EH (cell line): ENCODE data around the gene GGA3.

Experiments
- DNase-seq: peaks from one replicate; pipeline ENCODE4 v3.0.0-alpha.2; 2015; ENCODE audit warnings: low read depth

GGA3 gene

DNA sequence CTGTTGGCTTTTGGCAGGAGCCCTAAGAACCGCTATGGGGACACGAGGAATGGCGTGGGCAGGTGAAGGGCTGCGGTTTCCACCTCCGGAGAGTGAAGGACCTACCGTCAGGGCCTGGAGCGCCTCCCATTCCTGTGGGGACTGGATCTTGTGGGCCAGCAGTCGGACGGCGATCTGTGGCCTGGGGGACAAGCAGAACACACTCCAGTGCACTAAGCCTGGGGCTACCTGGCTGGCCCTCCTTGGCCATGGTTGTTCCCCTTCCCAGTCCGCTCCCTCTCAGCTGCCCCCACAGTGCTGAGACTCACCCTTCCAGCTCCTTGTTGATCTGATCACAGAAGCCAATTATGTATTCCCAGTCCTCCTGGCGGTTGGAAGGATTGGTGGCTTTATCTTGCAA, 15.0 kb downstream of the GGA3 start:
- no peak for DNase-seq

DNA sequence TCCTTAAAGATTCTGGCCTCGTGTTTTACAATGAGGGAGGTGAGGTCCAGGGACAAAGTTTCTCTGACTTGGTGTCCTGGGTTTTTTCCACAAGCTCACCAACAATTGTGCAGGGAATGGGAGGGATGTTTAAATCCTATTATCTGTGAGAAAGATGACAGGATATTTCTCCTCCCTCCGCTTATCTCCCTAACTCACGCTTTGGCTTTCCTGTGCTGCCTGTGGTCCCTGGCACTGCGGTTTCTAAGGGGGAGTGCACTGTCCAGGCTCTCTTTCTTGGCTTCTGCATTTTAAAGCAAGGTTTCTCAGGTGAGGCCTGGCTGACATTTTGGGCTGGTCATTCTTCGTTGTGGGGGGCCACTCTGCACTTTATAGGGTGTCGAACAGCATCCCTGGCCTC, 16.4 kb downstream of the GGA3 start:
- no peak for DNase-seq

DNA sequence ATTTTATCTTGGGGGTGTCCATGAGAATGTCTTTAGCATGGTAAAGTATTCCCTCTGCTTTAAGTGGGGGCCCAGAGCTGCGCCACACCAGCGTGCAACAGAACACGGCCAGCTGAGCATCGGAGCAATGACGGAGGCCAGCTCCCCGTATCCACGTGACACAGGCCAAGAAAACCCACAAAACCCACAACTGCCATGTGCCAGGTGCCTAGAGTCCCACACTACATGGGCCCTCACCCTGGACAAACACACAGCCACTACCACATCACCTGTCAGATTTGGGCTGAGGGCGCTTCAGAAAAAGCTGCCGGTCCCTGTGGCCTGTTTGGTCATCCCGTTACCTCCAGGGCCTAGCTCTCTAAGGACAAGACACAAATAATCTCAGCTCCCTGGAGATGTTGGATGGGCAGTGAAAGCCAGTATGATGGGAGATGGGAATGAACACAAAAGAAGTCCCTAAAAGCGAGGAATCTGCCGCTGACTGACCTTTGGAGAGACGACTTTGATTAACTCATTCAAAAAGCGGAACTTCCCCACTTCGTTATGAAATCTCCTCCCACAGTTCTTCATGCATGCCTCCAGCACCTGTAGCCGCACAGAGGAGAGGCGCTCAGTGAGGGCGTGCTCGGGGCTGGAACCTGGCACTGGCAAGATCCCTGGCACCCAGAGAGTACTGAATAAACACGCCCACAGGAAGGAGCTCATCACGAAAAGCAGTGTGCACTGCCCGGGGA, 17.1 kb downstream of the GGA3 start:
- no peak for DNase-seq

DNA sequence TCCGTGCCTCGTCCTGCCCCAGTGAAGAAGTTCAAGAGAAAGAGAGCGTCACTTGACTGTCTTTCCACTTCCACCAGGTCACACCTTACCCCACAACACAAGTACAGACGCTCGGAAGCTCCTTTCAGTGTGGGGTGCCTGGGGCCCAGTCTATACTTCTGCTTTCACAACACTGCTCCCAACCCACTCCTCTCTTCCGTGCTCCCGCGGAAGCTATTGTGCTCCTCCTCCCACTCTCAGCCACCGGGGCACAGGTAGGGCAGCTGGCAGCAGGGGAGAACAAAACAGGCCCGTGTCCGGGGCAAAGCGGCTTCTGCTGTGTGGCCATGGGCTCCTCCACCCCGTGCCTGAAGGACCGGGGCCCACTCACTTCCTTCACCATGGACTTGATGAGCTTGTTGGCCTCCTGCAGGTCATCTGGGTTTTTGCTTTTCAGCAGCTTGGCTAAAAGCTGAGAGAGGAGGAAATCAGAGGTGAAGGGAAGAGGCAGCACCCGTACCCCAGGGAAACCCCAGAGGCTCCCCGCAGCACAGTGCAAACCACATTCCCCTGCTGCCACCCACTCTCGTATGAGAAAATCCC, 18.9 kb downstream of the GGA3 start:
- DNase-seq = no peak

DNA sequence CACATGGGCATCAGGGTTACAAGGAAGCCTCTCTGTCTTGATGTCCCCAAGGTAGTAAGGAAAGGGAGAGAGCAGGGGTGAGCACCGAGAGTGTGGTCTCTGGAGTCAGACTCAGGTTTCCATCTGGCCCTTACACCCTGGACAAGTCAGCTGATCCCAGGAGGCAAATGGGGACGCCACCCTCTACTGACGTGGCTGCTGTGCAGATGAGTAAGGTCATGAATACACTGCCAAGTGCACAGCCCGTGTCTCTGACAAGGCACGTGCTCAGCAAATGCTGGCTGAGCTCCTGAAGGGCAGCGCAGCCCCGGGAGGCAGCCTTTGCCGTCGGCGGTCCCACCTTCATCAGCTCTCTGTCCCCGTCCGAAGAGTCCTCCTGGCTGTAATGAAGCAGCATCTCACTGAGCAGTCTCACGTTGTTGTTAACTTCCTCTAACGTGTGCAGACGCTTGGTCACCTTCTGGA, 19.4 kb downstream of the GGA3 start:
- peak; percentile 46 for DNase-seq

DNA sequence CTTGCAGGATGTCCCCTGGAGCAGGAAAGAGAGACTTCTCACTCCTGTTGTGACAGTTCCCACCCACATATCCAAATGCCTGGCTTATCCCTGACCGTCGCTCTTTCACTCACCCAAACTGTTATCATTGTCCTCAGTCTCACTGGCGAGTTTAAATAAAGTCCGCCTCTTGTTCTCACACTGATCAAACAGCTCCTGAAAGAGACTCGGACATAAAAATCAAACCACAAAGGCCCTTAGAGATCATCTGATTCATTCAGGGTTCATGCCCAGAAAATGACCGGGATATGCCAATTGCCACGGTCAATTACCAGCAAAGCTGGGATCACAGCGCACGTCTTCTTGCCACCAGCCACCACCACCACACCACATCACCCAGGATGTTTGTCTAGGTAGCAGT, 19.9 kb downstream of the GGA3 start:
- no peak for DNase-seq

DNA sequence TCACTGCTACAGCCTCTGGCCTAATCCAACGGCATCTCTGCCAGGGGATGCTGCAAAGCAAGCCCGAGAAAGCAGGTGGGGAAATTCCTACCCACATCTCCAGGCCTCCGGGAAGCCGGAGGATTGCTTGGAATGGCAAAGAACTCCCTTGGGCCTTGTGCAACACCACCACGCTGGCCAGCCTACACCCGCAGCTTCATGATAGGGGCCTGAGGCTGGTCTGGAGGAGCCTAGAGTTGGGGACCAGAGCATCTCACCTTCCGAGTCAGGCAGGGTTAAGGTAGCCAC, 20.3 kb downstream of the GGA3 start:
- DNase-seq = no peak

DNA sequence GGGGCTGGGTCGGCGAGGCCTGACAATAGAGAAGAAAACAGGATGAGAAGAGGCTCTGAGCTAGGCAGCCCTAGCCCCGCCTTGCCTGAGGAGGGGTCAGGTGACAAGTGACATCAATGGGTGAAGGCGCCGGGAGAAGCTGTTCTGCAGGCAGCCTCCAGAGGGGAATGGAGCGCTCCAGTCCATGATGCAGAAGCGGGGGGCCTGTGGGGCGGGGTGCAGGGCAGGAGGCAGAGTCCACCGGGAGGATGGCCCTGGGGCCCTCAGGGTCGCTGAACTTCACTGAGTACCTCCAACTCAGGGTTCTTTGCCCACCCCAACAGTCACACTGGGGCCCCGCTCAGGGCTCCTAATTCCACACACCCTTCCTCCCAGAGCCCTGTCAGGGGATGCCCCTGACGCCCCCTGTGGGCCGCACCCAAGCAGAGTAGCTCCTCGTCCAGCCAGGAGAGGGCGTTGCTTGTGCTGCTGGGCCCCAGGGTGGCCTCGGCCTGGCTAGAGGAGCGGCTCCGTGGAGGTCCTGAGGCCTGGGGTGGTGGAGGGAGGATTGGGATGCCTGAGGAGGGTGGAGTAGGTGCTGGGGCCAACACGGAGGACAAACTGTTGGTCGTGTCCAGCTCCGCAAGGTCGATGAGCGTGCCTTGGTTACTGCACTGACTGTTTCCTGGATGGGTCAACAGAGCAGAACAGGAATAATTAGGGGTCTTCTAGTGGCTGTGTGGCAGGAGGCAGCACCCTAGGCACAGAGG, 20.8 kb downstream of the GGA3 start:
- DNase-seq = peak; percentile 43

DNA sequence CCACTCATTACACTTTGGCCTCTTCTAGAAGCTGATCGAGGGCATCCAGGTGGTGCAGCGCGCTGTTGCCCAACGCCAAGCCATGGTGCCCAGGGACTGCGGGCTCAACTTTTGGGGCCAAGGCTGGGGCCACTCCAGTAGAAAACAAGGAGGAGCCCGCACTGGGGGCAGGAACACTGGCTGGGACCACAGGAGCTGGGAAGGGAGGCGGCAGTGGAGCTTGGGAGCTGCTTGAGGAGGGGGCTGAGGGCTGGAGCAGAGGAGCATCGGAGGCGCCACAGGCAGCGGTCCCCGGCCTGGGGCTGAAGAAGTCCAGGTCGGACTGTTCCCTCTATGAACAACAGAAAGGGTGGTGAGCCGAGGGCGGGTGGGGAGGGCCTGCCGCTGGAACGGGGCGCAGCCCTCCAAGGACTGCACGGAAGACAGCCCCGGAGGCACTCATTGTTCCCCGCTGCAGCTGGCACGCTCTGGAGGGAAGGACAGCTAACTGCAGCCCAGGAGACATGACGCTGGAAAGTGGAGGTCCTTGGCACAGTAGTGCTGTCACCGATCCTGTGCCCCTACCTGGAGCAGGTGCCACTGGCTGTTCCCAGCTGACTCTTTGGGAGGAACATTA, 21.5 kb downstream of the GGA3 start:
- DNase-seq = no peak

DNA sequence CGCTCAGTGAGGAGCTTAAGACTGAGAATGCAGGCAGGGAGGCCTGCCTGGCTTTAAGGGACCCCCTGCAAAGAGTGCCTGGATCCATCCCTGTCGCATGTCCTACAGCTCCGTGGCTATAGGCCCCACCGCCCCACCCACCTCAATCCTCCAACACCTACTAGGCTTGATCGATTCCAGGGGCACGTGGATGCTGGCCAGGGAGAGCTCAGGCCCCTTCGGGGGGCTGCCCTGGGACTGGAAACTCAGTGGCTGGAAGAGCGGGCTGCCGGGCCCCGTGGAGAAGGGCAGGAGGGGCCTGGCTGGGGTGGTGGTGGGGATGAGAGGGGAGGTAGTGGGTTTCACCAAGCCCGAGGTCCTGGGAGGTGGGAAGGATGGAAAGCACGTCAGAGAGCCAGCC, 22.2 kb downstream of the GGA3 start:
- no peak for DNase-seq

DNA sequence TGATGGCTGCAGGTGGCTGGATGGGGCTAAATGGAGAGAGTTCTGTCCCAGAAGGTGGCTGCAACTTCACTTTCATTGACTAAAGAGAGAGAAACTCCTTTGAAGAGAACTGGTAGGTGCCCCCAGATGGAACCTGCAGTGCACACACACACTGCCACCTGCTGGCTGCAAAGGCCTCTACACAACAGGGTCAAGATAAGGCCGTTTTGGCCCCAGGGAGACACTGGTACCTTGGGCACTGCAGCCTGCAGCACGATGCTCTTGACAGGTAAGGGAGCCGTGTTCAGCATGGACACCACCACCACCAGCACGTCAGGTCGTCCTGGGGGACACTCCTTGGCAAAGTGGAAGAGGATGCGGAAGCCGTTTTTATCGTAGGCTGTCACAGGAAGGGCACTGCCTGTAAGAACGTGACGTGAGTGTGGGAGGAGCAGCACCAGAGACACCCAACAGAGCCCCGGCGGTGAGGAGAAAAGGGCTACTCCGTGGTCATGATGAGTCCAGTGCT, 22.7 kb downstream of the GGA3 start:
- DNase-seq = peak; percentile 71

DNA sequence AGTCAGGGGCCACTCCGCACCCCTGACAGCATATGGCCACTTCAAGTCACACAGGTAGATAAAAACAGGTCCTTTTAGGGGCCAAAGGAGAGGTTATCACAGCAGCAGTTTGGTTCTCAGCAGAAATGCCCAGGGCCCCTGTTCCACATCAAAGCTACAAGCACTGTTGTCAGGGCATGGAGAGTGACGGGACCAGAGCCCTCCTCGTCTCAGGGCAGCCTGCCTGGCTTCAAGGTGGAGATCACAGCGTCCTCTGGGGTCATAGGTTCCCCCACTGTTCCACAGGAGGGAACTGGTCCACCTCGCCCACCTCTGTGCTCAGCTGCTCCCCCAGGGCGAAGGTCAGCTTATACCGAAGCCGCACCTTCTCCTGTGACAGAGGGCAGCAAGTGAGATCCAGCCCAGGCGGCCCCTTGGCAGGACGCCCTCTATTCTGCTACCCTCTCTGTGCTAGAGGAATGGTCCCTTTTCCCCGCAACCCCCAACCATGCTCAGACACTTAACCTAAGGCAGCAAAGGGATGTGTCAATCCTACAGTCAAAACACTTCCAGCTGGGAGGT, 23.3 kb downstream of the GGA3 start:
- no peak for DNase-seq

DNA sequence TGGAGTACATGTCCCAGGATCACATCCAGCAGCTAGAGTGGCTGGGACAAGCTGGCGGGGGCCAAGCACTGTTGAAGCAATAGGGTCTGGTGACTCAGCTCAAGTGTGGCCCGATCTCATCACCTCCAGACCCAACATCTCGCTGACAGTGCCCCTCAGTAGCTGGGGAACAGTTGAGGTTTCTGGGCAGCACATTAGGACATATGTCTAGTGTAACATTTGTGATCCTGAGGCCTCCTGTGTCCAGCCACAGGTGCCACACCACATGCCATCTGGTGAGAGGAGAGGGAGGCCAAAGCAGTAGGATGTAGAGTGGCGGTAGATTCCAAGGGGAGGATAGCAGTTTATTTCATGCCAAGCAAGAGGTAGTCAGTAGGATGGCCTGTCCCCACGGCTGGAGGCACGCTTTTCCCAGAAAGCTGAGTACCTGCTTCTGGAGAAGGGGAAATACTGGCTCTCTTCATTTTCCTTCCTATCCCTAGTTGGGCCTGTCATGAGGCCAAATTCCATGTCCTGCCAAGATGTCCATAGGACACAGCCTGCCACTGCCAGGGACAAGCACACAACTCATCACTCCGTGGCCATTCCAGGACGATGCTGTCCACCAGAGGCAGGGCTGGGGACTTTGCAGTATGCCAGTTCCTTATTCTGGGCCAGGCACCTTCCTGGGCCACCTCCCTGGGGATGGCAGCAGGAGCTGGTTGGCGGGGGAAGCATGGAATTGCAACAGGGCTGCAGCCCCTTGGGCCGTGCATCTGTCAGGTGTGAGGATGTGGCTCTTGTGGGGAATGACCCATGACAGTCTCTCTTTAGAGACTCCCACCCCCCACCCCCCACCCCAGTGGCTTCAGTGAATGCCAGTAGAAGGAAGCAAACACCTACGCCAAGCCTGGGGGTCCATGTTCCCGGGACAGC, 24.0 kb downstream of the GGA3 start:
- no peak for DNase-seq

DNA sequence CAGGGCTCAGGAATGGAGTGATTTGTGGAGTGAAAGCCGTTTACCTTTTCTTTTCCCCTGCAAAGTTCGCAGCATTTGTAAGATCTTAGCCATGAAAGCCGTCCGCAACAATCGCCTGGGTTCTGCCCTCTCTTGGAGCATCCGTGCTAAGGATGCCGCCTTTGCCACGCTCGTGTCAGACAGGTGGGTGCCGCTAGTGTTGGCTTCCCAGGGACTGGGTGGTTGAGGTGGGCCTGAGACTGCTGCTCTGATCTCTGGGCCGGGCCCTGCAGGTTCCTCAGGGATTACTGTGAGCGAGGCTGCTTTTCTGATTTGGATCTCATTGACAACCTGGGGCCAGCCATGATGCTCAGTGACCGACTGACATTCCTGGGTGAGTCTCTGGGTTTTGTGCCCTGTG, 28.6 kb downstream of the GGA3 start:
- no peak for DNase-seq

DNA sequence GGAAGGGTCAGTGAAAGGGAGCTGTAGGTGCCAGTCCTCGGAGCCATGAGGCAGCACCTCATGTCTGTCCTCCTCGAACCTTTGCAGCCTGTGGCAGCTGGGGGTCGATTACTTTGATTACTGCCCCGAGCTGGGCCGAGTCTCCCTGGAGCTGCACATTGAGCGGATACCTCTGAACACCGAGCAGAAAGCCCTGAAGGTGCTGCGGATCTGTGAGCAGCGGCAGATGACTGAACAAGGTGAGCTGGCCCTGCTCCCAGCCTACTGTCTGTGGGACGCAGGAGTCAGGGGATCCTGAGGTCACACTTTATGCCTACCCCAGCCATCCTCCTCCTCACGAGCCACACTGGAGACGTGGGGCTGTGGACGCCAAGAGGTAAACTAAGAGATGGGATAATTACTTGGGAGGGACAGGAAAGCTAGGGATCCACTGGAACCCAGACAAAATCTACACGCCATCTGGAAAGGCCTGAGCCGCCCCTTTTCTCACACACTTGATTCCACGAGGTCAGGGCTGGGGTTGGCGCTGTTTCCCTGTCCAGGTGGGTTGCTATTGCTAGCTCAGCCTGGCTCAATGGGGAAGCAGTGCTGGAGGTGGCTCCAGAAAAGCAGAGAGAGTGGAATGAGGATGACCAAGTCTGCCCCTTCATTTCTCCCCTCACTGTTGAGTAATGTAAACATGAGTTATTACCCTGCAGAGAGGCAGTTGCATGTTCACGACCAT, 29.5 kb downstream of the GGA3 start:
- no peak for DNase-seq

DNA sequence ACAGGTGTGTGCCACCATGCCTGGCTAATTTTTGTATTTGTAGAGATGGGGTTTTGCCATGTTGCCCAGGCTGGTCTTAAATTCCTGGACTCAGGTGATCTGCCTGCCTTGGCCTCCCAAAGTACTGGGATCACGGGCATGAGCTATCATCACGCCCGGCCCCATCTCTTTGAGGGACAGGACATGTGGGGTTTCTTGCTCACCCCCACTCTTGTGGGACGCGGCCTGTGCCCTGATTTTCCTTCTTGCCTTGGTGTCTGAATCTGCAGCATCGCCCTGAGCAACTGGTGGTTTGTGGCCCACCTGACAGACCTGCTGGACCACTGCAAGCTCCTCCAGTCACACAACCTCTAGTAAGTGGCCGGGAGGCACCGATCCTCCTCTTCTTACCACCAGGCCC, 30.3 kb downstream of the GGA3 start:
- no peak for DNase-seq

DNA sequence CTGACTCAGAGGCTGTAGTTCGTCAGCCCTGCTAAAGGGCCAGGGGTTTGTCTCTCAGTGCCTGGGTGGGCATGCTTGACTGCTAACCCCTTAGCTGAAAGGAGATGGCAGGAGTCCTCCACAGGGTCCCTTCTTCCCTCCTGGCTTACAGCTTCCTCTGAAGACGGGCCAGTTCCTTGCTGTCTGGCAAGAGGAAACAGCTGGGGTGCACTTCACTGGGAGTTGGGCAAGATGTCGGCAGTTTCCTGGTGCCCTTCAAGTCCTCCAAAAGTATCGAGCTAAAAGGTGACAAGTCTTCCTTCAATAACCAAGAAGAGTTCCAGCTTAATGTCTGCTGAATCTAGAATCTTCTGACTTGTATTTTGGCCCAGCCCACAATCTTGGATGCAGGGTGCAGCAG, 32.6 kb downstream of the GGA3 start:
- no peak for DNase-seq

DNA sequence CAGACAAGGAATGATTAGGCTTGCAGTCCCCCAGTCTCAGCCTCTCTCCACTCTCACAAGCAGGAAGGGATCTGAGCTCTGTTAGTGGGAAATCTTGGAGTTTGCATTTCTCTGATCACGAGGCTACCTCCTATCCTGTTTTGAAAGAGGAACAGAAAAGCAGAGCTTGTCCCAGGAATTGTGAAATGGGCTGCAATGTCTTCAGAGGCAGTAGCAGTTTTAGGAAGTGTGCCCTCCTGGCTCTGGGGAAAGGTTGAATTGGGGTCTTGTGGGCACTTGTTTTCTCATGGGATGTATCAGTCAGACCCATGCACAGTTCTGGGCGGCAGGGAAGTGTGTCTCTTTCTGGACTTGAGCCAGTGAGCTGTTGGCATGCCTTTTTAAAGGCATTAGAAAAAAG, 33.1 kb downstream of the GGA3 start:
- no peak for DNase-seq

DNA sequence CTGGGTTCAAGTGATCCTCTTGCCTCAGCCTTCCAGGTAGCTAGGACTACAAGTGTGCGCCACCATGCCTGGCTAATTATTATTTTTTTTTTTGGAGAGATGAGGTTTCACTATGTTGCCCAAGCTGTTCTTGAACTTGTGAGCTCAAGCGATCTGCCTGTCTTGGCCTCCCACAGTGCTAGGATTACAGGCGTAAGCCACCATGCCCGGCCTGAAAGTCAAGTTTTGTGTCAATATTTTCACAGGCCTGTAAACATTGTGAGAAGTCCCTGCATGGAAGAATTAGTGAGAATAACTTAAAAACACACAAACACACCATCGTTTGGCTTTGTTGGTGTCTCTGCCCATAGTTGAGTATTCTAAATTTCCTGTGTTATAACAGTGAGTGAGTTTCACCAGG, 33.7 kb downstream of the GGA3 start:
- no peak for DNase-seq

DNA sequence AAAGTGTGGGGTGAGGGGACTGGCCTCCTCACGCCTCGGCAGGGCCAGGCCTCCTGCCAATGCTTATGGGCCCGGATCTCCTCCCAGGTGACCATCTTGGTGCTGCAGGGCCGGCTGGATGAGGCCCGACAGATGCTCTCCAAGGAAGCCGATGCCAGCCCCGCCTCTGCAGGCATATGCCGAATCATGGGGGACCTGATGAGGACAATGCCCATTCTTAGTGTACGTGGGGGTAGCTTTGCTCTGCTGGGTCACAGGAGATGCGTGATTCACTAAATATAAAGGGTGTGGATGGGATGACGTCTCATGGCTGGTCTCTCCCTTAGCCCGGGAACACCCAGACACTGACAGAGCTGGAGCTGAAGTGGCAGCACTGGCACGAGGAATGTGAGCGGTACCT, 36.4 kb downstream of the GGA3 start:
- DNase-seq = no peak

DNA sequence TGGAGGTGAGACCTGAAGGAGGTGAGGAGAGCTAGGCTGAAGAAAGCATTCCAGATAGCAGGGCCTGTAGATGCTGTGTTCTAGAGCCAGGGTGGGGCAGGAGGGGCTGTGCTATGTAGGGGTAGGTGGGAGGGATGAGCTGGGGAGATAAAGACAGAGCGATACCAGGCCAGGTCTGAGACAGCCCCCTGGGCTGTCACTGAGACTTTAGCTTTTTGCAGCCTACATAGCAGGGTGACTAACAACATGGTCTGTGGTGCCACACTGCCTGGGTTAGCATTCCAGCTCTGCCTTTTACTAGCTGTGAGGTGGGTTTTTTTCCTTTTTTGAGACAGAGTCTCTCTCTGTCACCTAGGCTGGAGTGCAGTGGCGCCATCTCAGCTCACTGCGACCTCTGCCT, 41.6 kb downstream of the GGA3 start:
- no peak for DNase-seq
